Panc1 (cell line): Measurements from ENCODE around the gene DGKZ. TPM values are rescaled to one million over a fixed set of nuclear protein-coding genes. Genes with fewer than 3 reads are reported as not detected.
A peak's percentile ranks its signal among the peaks of the same experiment; 100 is the strongest.

Experiments
- ATAC-seq: fragments of 200-7000 bp; cut with Tn5 transposase; 2 replicates; pipeline ENCODE4 v1.9.1; 2020; ENCODE audit warnings: mild to moderate bottlenecking, moderate library complexity
- BruUV-seq: library from RNA; stranded (reverse); fragments of 400-500 nt; replicated peaks from 2 replicates; lab custom pipeline; 2021; lab: Mats Ljungman, UMichigan
- CTCF ChIA-PET: fragments of 300-600 bp; sonication (Branson Sonifier 250); formaldehyde crosslinking; loops from one replicate; lab custom pipeline; 2022; ENCODE audit warnings: antibody characterized with exemption; lab: Charles Lee
- POLR2A ChIA-PET: fragments of 300-600 bp; sonication (Branson Sonifier 250); formaldehyde crosslinking; loops from one replicate; lab custom pipeline; 2022; ENCODE audit warnings: antibody characterized with exemption; lab: Charles Lee
- DNase-seq: peaks from one replicate; pipeline ENCODE4 v3.0.0-alpha.2; 2010; ENCODE audit warnings: low read depth, low spot score
- H3K27ac ChIP-seq: 2 replicates; pipeline ENCODE4 v1.5.1; 2011; ENCODE audit warnings: mild to moderate bottlenecking, low read length, inconsistent platforms
- H3K27me3 ChIP-seq: fragments of 200-500 bp; sonication (Bioruptor generic); 2 replicates; pipeline ENCODE4 v1.6.0; 2014; ENCODE audit warnings: low read length, inconsistent platforms; ENCODE audit not compliant: control insufficient read depth, insufficient read depth
- H3K36me3 ChIP-seq: fragments of 200-500 bp; sonication (Bioruptor generic); 2 replicates; pipeline ENCODE4 v1.5.1; 2014; ENCODE audit warnings: inconsistent platforms, mild to moderate bottlenecking, low read length, moderate library complexity; ENCODE audit not compliant: control insufficient read depth, insufficient read depth
- H3K4me1 ChIP-seq: 2 replicates; pipeline ENCODE4 v1.5.1; 2011; ENCODE audit warnings: inconsistent platforms, mild to moderate bottlenecking, low read length, moderate library complexity; ENCODE audit not compliant: control insufficient read depth, insufficient read depth
- H3K4me3 ChIP-seq, 2 experiments: 2 replicates each; pipeline ENCODE4 v1.5.1; 2011 to 2012; ENCODE audit warnings: low read depth in 2 of 2, low read length in 2 of 2, mild to moderate bottlenecking in 2 of 2, inconsistent platforms in 1 of 2, moderate library complexity in 1 of 2
- H3K9me3 ChIP-seq: fragments of 200-500 bp; sonication (Bioruptor generic); 2 replicates; pipeline ENCODE4 v1.5.1; 2014; ENCODE audit warnings: low read depth, mild to moderate bottlenecking, inconsistent platforms, low read length, moderate library complexity; ENCODE audit not compliant: control insufficient read depth, insufficient read depth
- CTCF ChIP-seq: fragments of 450-650 bp; IDR thresholded peaks from 2 replicates; pipeline ENCODE4 v1.5.1; 2017; ENCODE audit warnings: mild to moderate bottlenecking
- POLR2AphosphoS5 ChIP-seq: IDR thresholded peaks from 2 replicates; pipeline ENCODE4 v1.6.1; 2012; ENCODE audit warnings: mild to moderate bottlenecking, low read depth, low read length, moderate library complexity
- REST ChIP-seq, 2 experiments: IDR thresholded peaks; 2 replicates each; pipeline ENCODE4 v1.6.1; 2011 to 2012; ENCODE audit warnings: low read depth in 2 of 2, control low read depth in 1 of 2, low read length in 1 of 2, mild to moderate bottlenecking in 1 of 2, moderate library complexity in 1 of 2; ENCODE audit not compliant: insufficient read depth in 1 of 2
- SIN3A ChIP-seq: IDR thresholded peaks from 2 replicates; pipeline ENCODE4 v1.6.1; 2012; ENCODE audit warnings: low read depth, mild to moderate bottlenecking, low read length, moderate library complexity, borderline replicate concordance; ENCODE audit not compliant: insufficient read depth
- TCF7L2 ChIP-seq: IDR thresholded peaks from 2 replicates; pipeline ENCODE4 v1.6.1; 2011; ENCODE audit warnings: mild to moderate bottlenecking, low read depth, low read length, inconsistent platforms
- in situ Hi-C: cut with HindIII; loops from 2 replicates; pipeline ENCODE4 v1.10.0; 2016; ENCODE audit warnings: low sequenced_read_pairs, low pct_unique_long_range_greater_than_20kb
- intact Hi-C: fragments of 100-400 bp; cut with micrococcal nuclease; formaldehyde crosslinking; loops from one replicate; pipeline ENCODE4 v1.10.0; 2022; ENCODE audit not compliant: unreplicated experiment
- total RNA-seq: library from RNA; stranded (reverse); gene quantifications from one replicate; pipeline ENCODE4 v1.2.1, GENCODE V29; 2021; ENCODE audit not compliant: unreplicated experiment

Gene DGKZ
- total RNA-seq, 1 experiment from 2014 or later: 104 TPM

GRCh38 chr11:46315783-46316563 is 31.3 kb upstream of the DGKZ start:
- H3K9me3 ChIP-seq: no peaks in the 10 kb centered on the region
- intact Hi-C loops: loop anchor here (2.0 kb wide), 1 partner anchor 69 kb away; no protein-coding TSS in a partner anchor
- H3K4me3 ChIP-seq: no peak overlapping the region
- H3K36me3 ChIP-seq: no peaks in the 10 kb centered on the region
- DNase-seq (no peak), ATAC-seq (peak; percentile 13; the same call in 1 of the 2 replicates)
- POLR2A ChIA-PET: no interaction called here
- CTCF ChIA-PET: interaction anchor here (0.5 to 0.7 kb wide), 2 partner anchors 8 to 42 kb away, joined by 3 read pairs; no protein-coding TSS in a partner anchor
- no peak overlapping the region for H3K27ac ChIP-seq
- H3K27me3 ChIP-seq: no peaks in the 10 kb centered on the region
- no peaks in the 10 kb centered on the region for H3K4me1 ChIP-seq
- in situ Hi-C loops: no loop called here
- no TSS peak for BruUV-seq
- TF ChIP-seq POLR2AphosphoS5 (no peak), SIN3A (no peak), TCF7L2 (no peak)

- no peaks in the 10 kb centered on the region for H3K27me3 ChIP-seq
- no peaks in the 10 kb centered on the region for H3K4me1 ChIP-seq
- BruUV-seq: no TSS peak
- TF ChIP-seq POLR2AphosphoS5 (no peak), REST (IDR thresholded peaks at IDR 0.05; ENCODE audit: insufficient read depth in 1 of 2, low read depth in 2 of 2, low read length in 1 of 2) (no peak), CTCF (no peak), TCF7L2 (no peak), SIN3A (no peak)
- in situ Hi-C loops (no loop called here), intact Hi-C loops (no loop called here)
- ChIA-PET POLR2A (no interaction called here), CTCF (interaction anchor here (0.6 to 1.2 kb wide), 2 partner anchors 11 to 41 kb away, joined by 3 read pairs; no protein-coding TSS in a partner anchor)
- no peak for DNase-seq
- no peaks in the 10 kb centered on the region for H3K36me3 ChIP-seq
- no peak for ATAC-seq
- H3K27ac ChIP-seq: no peak overlapping the region
- H3K9me3 ChIP-seq: no peaks in the 10 kb centered on the region
- H3K4me3 ChIP-seq: no peak overlapping the region
These were observed 28.2 kb upstream of the DGKZ start for GRCh38 chr11:46319074-46319453.

GRCh38 chr11:46321757-46322156 is 25.5 kb upstream of the DGKZ start:
- DNase-seq (no peak), ATAC-seq (no peak)
- ChIA-PET POLR2A (no interaction called here), CTCF (no interaction called here)
- no peaks in the 10 kb centered on the region for H3K36me3 ChIP-seq
- H3K4me3 ChIP-seq: no peak overlapping the region
- no peak overlapping the region for H3K27ac ChIP-seq
- no peaks in the 10 kb centered on the region for H3K27me3 ChIP-seq
- in situ Hi-C loops: no loop called here
- H3K4me1 ChIP-seq: no peaks in the 10 kb centered on the region
- no TSS peak for BruUV-seq
- no peak for TF ChIP-seq TCF7L2
- no peak for TF ChIP-seq SIN3A
- no peak for TF ChIP-seq CTCF
- intact Hi-C loops: no loop called here
- H3K9me3 ChIP-seq: no peaks in the 10 kb centered on the region
